ENCODE results near the gene ARHGAP33. TPM values are rescaled to one million over a fixed set of nuclear protein-coding genes. Genes with fewer than 3 reads are reported as not detected.

Gene ARHGAP33
- polyA plus RNA-seq, 2 of the 4 experiments (the other 2 are of a cell fraction), result 0.84 to 6.1 TPM

DNA sequence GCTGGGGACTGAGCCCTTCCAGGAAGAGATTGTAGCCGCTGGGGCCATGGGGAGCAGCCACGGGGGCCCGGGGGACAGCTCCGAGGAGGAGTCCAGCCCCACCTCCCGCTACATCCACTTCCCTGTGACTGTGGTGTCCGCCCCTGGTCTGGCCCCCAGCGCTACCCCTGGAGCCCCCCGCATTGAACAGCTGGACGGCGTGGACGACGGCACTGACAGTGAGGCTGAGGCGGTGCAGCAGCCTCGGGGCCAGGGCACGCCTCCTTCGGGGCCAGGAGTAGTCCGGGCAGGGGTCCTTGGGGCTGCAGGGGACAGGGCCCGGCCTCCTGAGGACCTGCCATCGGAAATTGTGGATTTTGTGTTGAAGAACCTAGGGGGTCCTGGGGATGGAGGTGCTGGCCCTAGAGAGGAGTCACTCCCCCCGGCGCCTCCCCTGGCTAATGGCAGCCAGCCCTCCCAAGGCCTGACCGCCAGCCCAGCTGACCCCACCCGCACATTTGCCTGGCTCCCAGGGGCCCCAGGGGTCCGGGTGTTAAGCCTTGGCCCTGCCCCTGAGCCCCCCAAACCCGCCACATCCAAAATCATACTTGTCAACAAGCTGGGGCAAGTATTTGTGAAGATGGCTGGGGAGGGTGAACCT is 42.7 kb upstream of the ARHGAP33 start:
- POLR2A ChIA-PET, result interaction anchor here (1.1 to 2.1 kb wide), 2 partner anchors 8 to 14 kb away, joined by 3 to 10 read pairs; no protein-coding TSS in a partner anchor
- Histone ChIP-seq H3K9me3 (no peaks in the 10 kb centered on the region), H3K4me1 (no peaks in the 10 kb centered on the region), H3K4me2 (no peak overlapping the region), H3K27ac (no peak overlapping the region), H3K4me3 (no peak overlapping the region)
- TF ChIP-seq RARB (CRISPR knock-in tag; IDR thresholded peaks at IDR 0.05), result no peak
- no peak for TF ChIP-seq ZC3H11A (IDR thresholded peaks at IDR 0.05)
- TF ChIP-seq RCOR1 (IDR thresholded peaks at IDR 0.05; ENCODE audit: low read depth, low read length), result no peak
- no peak for TF ChIP-seq RAD21 (conservative IDR thresholded peaks at IDR 0.05 in 1 of 2, IDR thresholded peaks at IDR 0.05 in 1 of 2)
- TF ChIP-seq CHD2 (IDR thresholded peaks at IDR 0.05; ENCODE audit: low read length, partially characterized antibody), result no peak
- no peak for TF ChIP-seq RNF2 (IDR thresholded peaks at IDR 0.05; ENCODE audit: borderline replicate concordance, low read depth)
- TF ChIP-seq KDM1A (IDR thresholded peaks at IDR 0.05; ENCODE audit: low read depth), result no peak
- ATAC-seq (no peak), DNase-seq (ENCODE audit: low read depth in 1 of 2, low spot score in 1 of 2) (no peak), FAIRE-seq (no peak)
- CTCF ChIA-PET, result interaction anchor here (1.0 to 2.0 kb wide), 4 partner anchors 9 to 217 kb away, joined by 3 to 7 read pairs (median 5); no protein-coding TSS in a partner anchor
- WGBS (ENCODE audit: missing lambda C conversion rate), result 96% methylated on average over 25 of the region's 25 CpGs

DNA sequence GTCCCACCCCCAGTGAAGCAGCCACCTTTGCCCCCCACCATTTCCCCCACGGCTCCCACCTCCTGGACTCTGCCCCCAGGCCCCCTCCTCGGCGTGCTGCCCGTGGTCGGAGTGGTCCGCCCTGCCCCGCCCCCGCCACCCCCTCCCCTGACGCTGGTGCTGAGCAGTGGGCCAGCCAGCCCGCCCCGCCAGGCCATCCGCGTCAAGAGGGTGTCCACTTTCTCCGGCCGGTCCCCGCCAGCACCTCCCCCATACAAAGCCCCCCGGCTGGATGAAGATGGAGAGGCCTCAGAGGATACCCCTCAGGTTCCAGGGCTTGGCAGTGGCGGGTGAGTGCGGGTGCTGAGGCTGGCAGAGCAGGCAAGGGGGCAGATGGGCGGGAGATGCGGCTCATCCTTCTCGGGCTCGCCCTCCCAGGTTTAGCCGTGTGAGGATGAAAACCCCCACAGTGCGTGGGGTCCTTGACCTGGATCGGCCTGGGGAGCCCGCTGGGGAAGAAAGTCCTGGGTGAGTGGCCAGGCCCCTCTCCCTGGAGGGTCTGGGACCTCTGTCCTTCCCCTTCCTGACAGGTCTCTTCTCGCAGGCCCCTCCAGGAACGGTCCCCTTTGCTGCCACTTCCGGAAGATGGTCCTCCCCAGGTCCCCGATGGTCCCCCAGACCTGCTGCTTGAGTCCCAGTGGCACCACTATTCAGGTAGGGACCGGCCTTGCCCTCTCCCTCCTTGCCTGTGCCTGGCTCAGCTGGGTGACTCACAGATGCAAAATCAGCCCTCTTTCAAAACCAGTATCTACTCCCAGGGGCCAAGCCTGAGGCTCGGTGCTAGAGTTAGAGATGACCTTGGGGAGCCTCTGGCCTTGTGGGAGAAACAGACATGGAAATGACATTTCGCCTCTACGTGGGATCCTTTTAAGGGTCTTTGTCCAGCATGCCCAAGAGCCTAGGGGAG is 41.9 kb upstream of the ARHGAP33 start:
- H3K4me1 ChIP-seq, result no peaks in the 10 kb centered on the region
- TF ChIP-seq CBX2 (IDR thresholded peaks at IDR 0.05; ENCODE audit: borderline replicate concordance, low read depth) (no peak), FOSB (CRISPR knock-in tag; IDR thresholded peaks at IDR 0.05) (no peak), JUN (IDR thresholded peaks at IDR 0.05) (0 out of 5 replicates have a peak, but pooled peaks of 1 of the 2 experiments have one; percentile 7)
- H3K9me3 ChIP-seq, result no peaks in the 10 kb centered on the region
- WGBS (ENCODE audit: missing lambda C conversion rate), result 94% methylated on average over 30 of the region's 35 CpGs
- POLR2A ChIA-PET, result interaction anchor here (1.1 to 1.6 kb wide), 2 partner anchors 11 to 15 kb away, joined by 3 to 4 read pairs; no protein-coding TSS in a partner anchor
- CTCF ChIA-PET, result interaction anchor here (0.6 to 2.4 kb wide), 7 partner anchors 9 to 45 kb away, joined by 3 to 11 read pairs (median 5); no protein-coding TSS in a partner anchor
- no peak for ATAC-seq
- no peak overlapping the region for H3K4me3 ChIP-seq
- FAIRE-seq, result peak; percentile 56
- DNase-seq (ENCODE audit: low read depth in 1 of 2, low spot score in 1 of 2), result no peak
- no peak overlapping the region for H3K4me2 ChIP-seq
- H3K27ac ChIP-seq, result no peak overlapping the region

DNA sequence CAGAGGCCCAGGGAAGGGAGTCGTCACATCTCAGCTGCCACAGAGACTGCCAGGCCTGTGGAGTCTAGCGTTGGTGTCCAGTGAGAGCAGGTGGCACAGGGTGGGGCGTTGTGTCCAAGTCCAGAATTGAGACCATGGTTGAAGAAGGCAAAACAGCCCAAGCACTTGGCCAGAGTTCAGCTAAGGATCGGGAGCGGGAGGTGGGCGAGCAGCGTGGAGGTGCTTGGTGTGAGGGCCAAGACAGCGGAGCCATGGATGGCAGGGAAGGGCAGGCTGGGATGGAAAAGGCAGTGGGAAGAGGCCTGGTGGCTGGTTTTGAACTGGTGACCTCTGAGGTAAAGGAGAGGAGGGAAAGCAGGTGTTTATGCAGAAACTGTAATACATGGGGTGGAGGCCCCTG is 41.1 kb upstream of the ARHGAP33 start:
- no peaks in the 10 kb centered on the region for H3K9me3 ChIP-seq
- whole genome bisulfite sequencing (ENCODE audit: missing lambda C conversion rate), result 93% methylated on average over 8 of the region's 8 CpGs
- no peak overlapping the region for H3K27ac ChIP-seq
- ChIA-PET POLR2A (interaction anchor here (1.6 kb wide), 1 partner anchor 10 kb away, joined by 4 read pairs; no protein-coding TSS in a partner anchor), CTCF (interaction anchor here (0.6 to 2.4 kb wide), 7 partner anchors 9 to 197 kb away, joined by 3 to 11 read pairs (median 3); no protein-coding TSS in a partner anchor)
- TF ChIP-seq HOXB5 (CRISPR knock-in tag; IDR thresholded peaks at IDR 0.05) (no peak), SMC3 (IDR thresholded peaks at IDR 0.05) (no peak), POLR2A (IDR thresholded peaks at IDR 0.05; ENCODE audit: low read length) (no peak), MYC (IDR thresholded peaks at IDR 0.05; ENCODE audit: borderline replicate concordance, low read length) (no peak), KDM1A (IDR thresholded peaks at IDR 0.05; ENCODE audit: low read depth) (no peak), KDM5A (IDR thresholded peaks at IDR 0.05) (no peak), FOSB (CRISPR knock-in tag; IDR thresholded peaks at IDR 0.05) (no peak), HDAC2 (IDR thresholded peaks at IDR 0.05) (no peak)
- ATAC-seq (no peak), FAIRE-seq (no peak), DNase-seq (ENCODE audit: low read depth in 1 of 2, low spot score in 1 of 2) (no peak)
- H3K4me1 ChIP-seq, result no peaks in the 10 kb centered on the region
- no peak overlapping the region for H3K4me3 ChIP-seq
- H3K4me2 ChIP-seq, result no peak overlapping the region

DNA sequence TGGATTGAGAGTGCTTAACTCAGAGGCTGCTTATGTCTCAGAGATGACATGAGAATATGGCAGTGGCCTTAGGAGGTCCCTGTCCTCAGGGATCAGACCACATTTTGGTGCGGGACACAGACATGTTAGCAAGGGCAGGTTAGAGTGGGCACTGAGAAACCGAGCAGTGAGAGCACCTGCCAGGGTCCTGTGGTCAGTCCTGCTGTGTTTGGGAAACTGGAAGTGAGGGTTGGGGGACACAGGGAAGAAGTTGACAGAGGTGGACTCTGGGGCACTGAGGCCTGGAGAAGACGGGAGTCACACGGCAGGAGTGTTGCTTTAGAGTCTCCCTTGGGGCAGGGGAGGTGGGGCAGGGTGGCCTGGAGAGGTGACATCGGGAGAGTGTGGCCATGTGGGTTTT is 40.5 kb upstream of the ARHGAP33 start:
- H3K4me1 ChIP-seq, result peaks cover 4% of the 10 kb centered on the region
- no peaks in the 10 kb centered on the region for H3K9me3 ChIP-seq
- 97% methylated on average over 5 of the region's 5 CpGs for WGBS (ENCODE audit: missing lambda C conversion rate)
- DNase-seq (ENCODE audit: low read depth in 1 of 2, low spot score in 1 of 2) (no peak), FAIRE-seq (peak; percentile 65), ATAC-seq (no peak)
- H3K4me3 ChIP-seq, result no peak overlapping the region
- ChIA-PET POLR2A (interaction anchor here (1.6 kb wide), 1 partner anchor 9 kb away, joined by 4 read pairs; no protein-coding TSS in a partner anchor), CTCF (interaction anchor here (0.8 to 2.4 kb wide), 6 partner anchors 9 to 196 kb away, joined by 3 to 11 read pairs (median 4); no protein-coding TSS in a partner anchor)
- H3K4me2 ChIP-seq, result no peak overlapping the region
- H3K27ac ChIP-seq, result no peak overlapping the region
- TF ChIP-seq, protein P1, sequence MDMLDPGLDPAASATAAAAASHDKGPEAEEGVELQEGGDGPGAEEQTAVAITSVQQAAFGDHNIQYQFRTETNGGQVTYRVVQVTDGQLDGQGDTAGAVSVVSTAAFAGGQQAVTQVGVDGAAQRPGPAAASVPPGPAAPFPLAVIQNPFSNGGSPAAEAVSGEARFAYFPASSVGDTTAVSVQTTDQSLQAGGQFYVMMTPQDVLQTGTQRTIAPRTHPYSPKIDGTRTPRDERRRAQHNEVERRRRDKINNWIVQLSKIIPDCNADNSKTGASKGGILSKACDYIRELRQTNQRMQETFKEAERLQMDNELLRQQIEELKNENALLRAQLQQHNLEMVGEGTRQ (IDR thresholded peaks at IDR 0.05), result no peak
- no peak for TF ChIP-seq TFCP2L1 (CRISPR knock-in tag; IDR thresholded peaks at IDR 0.05)
- TF ChIP-seq GATA3 (IDR thresholded peaks at IDR 0.05; ENCODE audit: borderline replicate concordance), result no peak
- TF ChIP-seq POLR2AphosphoS2 (conservative IDR thresholded peaks at IDR 0.05; ENCODE audit: low read length), result no peak
- TF ChIP-seq NR3C1 (IDR thresholded peaks at IDR 0.05), result no peak
- TF ChIP-seq, protein P2, sequence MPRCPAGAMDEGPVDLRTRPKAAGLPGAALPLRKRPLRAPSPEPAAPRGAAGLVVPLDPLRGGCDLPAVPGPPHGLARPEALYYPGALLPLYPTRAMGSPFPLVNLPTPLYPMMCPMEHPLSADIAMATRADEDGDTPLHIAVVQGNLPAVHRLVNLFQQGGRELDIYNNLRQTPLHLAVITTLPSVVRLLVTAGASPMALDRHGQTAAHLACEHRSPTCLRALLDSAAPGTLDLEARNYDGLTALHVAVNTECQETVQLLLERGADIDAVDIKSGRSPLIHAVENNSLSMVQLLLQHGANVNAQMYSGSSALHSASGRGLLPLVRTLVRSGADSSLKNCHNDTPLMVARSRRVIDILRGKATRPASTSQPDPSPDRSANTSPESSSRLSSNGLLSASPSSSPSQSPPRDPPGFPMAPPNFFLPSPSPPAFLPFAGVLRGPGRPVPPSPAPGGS (IDR thresholded peaks at IDR 0.05), result no peak
- no peak for TF ChIP-seq FOXS1 (CRISPR knock-in tag; IDR thresholded peaks at IDR 0.05)
- no peak for TF ChIP-seq HOXB13 (CRISPR knock-in tag; IDR thresholded peaks at IDR 0.05; ENCODE audit: low read depth)
- TF ChIP-seq ZC3H11A (IDR thresholded peaks at IDR 0.05), result no peak
- TF ChIP-seq, protein P3, sequence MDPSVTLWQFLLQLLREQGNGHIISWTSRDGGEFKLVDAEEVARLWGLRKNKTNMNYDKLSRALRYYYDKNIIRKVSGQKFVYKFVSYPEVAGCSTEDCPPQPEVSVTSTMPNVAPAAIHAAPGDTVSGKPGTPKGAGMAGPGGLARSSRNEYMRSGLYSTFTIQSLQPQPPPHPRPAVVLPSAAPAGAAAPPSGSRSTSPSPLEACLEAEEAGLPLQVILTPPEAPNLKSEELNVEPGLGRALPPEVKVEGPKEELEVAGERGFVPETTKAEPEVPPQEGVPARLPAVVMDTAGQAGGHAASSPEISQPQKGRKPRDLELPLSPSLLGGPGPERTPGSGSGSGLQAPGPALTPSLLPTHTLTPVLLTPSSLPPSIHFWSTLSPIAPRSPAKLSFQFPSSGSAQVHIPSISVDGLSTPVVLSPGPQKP (IDR thresholded peaks at IDR 0.05; ENCODE audit: low read depth, low read length), result no peak
- no peak for TF ChIP-seq HEYL (CRISPR knock-in tag; IDR thresholded peaks at IDR 0.05)
- TF ChIP-seq POLR2A (IDR thresholded peaks at IDR 0.05; ENCODE audit: low read length), result no peak

Measured in A549 (cell line).